HG02588 (cell line): ENCODE results near the gene SMR3A.

Source experiments
- ATAC-seq: cut with Tn5 transposase; IDR thresholded peaks from one replicate; pipeline ENCODE4 v1.9.1; 2021; ENCODE audit warnings: mild to moderate bottlenecking, moderate library complexity; ENCODE audit not compliant: unreplicated experiment

The SMR3A gene

GRCh38 chr4:70360460-70360859 lies at the start of gene SMR3A:
TSS of gene SMR3A (plus strand) at chr4:70360760. CDS start at chr4:70362116, 1,356 bp downstream.
- no peak for ATAC-seq

DNA sequence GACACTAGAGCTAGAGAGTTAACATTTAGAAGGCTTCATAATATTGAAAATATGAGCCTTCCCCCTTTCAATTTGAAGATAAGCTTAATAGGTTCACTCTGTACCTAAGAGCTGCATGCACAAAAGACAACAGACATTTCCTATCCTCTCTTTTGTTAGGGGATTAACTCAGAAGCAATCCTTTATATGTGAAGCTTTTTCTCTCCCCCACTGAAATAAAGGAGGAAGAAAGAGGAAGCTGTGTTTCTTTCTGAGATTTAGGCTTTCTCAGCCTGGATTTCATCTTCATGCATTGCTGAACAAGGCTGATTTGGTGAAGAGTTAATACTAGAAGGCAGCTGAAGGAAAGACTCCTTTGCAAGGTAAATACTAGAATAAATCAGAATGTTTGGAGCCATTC lies 46.8 kb upstream of the SMR3A start:
- no peak for ATAC-seq

- ATAC-seq = peak; percentile 57
Measured at GRCh38 chr4:70315928-70316327, 44.6 kb upstream of the SMR3A start.

GRCh38 chr4:70326052-70326451 lies 34.5 kb upstream of the SMR3A start:
- no peak for ATAC-seq

- ATAC-seq = no peak
Measured at GRCh38 chr4:70334681-70335080, 25.9 kb upstream of the SMR3A start, which contains the start of gene CABS1. TSS of gene CABS1 (plus strand) at chr4:70334981. CDS start at chr4:70335040, 59 bp downstream.

GRCh38 chr4:70336043-70336442 lies 24.5 kb upstream of the SMR3A start:
- no peak for ATAC-seq

- ATAC-seq = no peak
Measured at GRCh38 chr4:70337886-70338420, 22.6 kb upstream of the SMR3A start.

DNA sequence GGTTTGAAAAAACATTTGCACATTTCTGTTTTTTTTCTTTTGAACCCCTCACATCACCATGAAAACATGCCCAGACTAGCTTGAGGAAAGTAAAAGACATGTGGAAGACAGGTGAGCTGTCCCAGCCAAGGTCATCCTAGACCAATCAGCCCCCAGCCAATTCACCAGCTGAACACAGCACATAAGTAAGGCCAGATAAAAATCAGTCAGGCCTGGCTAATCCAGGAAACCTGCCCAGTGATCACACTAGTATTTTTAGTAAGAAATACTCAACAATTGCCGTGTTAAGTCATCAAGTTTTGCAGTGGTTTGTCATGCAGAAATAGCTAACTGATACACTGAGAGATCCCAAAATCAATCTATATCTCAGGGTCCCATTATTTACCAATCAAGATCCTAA lies 4.4 kb upstream of the SMR3A start:
- ATAC-seq = no peak

DNA sequence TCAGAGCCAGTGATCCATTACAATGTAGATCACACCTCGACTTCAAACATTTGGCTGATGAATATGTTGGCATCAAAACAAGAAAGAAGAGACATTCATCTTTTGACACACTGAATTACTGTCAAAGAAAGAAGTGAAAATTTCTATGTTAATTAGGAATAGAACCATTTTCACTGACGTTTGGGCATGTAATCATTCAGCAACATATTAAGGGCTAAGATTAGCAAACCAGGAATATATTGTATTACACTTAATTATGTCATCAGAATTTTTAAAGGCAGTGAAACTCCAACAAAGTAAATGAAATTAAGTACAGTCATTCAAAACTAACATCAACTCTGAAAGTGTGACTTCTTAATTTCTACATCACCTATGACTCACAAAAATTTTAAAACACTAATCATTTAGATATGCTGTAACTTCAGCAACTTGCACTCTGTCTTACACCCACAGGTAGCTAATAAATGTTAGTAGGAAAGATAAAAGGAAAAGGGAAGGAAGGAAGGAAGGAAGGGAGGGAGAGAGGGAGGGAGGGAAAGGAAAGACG lies 1.4 kb upstream of the SMR3A start:
- no peak for ATAC-seq

GRCh38 chr4:70364002-70364401 lies 3.4 kb downstream of the SMR3A start:
- no peak for ATAC-seq

GRCh38 chr4:70365479-70365878 lies 4.9 kb downstream of the SMR3A start:
- no peak for ATAC-seq

- no peak for ATAC-seq
Measured at GRCh38 chr4:70367813-70368212, 7.3 kb downstream of the SMR3A start.

DNA sequence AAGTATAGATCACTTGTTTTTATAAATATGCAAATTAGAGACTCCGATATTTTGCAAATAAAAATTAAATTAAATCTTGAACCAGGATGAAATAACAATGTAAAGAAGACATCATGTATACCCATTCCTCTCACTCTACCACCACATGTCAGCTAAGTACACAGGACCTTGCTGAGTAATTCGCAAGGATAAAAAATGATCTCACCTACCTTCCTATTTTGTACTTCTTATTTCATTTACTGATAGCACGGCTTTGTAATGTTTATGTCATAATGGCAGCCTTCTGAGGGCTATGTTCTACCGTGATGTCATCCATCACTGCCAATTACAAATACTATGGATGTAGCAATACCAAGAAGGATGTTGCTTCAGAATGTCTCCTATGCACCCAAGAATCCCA lies 11.4 kb downstream of the SMR3A start:
- no peak for ATAC-seq

DNA sequence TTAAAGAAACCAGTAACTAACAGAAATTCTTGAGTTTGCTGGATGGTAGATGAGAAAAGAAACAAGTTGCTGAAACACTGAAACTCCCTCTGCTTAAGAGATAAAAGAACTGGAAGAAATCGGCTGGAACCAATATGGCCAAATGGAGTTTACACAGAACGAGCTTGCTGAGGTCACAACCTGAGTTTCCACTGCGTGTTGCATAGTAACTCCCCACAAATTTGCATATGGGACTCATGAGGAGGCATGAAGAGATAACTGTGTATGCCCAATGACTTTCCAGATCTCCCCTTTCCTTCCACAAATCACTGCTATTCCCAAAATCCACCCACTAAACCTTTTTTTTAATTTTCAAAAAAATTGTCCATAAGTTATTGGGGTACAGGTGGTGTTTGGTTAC lies 12.2 kb downstream of the SMR3A start:
- no peak for ATAC-seq

- no peak for ATAC-seq
Measured at GRCh38 chr4:70380578-70380977, 20.0 kb downstream of the SMR3A start.

DNA sequence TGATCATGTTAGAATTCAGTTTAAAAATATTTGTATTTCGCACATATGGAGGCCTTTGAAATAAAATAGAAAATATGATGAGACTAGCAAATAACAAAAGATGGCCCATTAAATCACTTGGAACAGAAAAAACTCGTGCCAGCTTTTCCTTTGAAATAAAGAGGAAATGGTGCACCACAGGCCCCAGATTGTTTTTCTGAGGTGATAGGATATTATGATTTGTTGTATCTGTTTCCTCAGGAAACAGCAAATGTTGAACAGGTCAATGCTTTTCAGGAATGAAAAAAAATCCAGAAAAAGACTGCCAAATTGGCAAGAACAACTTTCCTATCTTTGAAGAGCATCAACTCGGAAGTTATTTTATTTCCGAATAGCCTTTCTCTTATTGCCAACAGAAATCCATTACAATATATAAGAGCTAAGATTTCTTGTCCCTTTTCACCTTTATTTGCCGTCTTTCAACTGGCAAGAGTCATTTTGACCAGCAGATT lies 22.2 kb downstream of the SMR3A start, which contains the start of gene SMR3B:
TSS of gene SMR3B (plus strand) at position 441 of the 491 bp plus-strand sequence. CDS start 1,380 bp downstream, outside the sequence.
- no peak for ATAC-seq

DNA sequence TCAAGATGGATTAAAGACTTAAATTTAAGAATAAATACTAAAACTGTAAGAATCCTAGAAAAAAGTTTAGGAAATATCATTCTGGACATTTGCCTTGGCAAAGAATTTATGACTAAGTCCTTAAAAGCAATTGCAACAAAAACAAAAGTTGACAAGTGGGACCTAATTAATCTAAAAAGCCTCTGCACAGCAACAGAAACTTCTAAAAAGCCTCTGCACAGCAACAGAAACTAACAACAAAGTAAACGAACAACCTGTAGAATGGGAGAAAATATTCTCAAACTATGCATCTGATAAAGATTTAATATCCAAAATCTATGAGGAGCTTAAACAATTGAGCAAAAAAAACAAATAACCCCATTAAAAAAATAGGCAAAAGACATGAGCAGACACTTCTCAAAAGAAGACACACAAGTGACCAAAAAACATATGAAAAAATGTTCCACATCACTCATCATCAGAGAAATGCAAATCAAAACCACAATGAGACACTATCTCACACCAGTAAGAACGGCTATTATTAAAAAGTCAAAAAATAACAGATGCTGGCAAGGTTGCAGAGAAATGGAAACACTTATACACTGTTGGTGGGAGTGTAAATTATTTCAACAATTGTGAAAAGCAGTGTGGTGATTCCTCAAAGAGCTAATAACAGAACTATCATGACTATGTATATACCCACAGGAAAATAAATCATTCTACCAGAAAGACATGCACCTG lies 31.7 kb downstream of the SMR3A start:
- peak; percentile 65 for ATAC-seq

- ATAC-seq = no peak
Measured at GRCh38 chr4:70397580-70397979, 37.0 kb downstream of the SMR3A start, which contains the start of gene OPRPN. TSS of gene OPRPN (plus strand) at chr4:70397940. CDS start at chr4:70399286, 1,346 bp downstream.

GRCh38 chr4:70399319-70399718 lies 38.8 kb downstream of the SMR3A start:
- no peak for ATAC-seq

DNA sequence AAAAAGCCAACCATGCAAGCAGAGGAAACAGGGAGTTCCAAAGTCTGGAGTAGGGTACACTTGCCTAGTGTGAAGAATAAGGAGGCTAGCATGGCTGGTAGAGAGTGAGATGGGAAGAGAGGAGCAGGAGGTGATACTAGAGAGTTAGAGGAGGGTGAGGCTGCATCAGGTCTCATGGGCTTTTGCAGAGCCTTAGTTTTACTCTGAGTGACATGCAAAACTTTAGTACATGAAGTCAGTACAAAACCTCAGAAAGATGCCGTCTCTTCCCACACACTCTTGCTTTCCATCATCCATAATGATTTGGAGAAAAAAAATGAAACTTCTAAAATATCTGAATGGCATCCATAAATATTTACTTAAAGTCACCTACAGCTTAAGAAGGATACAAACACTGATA lies 42.2 kb downstream of the SMR3A start:
- peak; percentile 62 for ATAC-seq

- no peak for ATAC-seq
Measured at GRCh38 chr4:70405765-70406164, 45.2 kb downstream of the SMR3A start.
